ENCODE data around the gene SGK1. TPM values are rescaled to one million over a fixed set of nuclear protein-coding genes. Genes with fewer than 3 reads are reported as not detected.
A peak's percentile ranks its signal among the peaks of the same experiment; 100 is the strongest.

The SGK1 gene
- total and polyA plus RNA-seq, 2 experiments from 2014 or later = 145 to 161 TPM

DNA sequence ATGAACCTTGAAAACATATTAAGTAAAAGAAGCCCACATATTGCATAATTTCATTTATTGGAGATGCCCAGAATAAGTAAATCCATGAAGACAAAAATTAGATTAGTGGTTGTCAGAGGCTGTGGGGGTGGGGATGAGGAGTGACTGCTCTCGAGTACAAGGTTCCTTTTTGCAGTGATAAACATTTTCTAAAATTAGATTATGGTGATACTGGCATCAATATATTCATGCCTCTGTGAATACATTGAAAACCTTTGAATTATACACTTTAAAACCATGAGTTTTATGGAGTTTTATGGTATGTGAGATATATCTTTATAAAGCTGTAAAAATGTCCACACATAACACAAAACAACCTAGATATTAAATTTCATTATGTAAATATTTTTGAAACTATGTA is 189.8 kb downstream of the SGK1 start:
- 69% methylated on average over 1 of the region's 1 CpG for WGBS (ENCODE audit: low lambda C conversion rate, missing lambda C conversion rate)

DNA sequence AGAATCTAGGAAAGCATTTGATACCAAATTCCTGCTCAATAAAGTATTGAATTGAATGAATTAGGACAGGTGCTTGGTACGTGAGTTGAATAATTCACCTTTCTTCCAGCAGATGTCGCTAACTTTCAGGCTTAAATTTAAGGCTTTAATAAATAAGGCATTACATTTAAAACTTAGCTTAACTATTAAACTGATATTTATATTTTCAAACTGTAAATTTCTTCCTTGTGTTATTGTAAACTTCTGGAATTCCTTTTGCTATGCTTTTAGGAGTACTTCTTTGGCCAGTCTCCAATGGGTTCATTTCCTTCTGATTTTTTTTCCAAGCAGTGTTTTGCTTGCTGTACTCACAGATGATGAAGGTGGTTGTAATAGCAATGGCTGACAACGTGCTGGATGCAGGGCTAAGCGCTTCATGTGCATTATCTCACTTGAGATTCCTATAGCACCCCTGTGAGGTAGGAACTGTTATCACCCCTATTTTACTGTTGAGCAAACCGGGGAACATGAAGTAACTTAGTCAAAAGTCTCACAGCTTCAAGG is 194.2 kb downstream of the SGK1 start:
- no peaks in the 10 kb centered on the region for H3K9me3 ChIP-seq (ENCODE audit: low read depth)
- H2AFZ ChIP-seq = peak overlapping the region; percentile 0
- DNase-seq (ENCODE audit: low spot score) = peak; percentile 74
- H3K4me1 ChIP-seq (ENCODE audit: insufficient read depth) = no peaks in the 10 kb centered on the region
- H3K27me3 ChIP-seq = no peaks in the 10 kb centered on the region
- H3K4me3 ChIP-seq = no peak overlapping the region
- H3K4me2 ChIP-seq = peak overlapping the region; percentile 22
- H3K9me2 ChIP-seq (replicated peaks; ENCODE audit: insufficient read depth) = no peaks in the 10 kb centered on the region
- TF ChIP-seq, protein P1, sequence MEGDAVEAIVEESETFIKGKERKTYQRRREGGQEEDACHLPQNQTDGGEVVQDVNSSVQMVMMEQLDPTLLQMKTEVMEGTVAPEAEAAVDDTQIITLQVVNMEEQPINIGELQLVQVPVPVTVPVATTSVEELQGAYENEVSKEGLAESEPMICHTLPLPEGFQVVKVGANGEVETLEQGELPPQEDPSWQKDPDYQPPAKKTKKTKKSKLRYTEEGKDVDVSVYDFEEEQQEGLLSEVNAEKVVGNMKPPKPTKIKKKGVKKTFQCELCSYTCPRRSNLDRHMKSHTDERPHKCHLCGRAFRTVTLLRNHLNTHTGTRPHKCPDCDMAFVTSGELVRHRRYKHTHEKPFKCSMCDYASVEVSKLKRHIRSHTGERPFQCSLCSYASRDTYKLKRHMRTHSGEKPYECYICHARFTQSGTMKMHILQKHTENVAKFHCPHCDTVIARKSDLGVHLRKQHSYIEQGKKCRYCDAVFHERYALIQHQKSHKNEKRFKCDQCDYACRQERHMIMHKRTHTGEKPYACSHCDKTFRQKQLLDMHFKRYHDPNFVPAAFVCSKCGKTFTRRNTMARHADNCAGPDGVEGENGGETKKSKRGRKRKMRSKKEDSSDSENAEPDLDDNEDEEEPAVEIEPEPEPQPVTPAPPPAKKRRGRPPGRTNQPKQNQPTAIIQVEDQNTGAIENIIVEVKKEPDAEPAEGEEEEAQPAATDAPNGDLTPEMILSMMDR (IDR thresholded peaks at IDR 0.05; ENCODE audit: poor library complexity) = peak; percentile 72
- TF ChIP-seq EZH2phosphoT487 (IDR thresholded peaks at IDR 0.05; ENCODE audit: low read depth, severe bottlenecking, unreplicated experiment) = no peak
- no peak for TF ChIP-seq EZH2 (IDR thresholded peaks at IDR 0.05; ENCODE audit: borderline replicate concordance)
- WGBS (ENCODE audit: low lambda C conversion rate, missing lambda C conversion rate) = under 1% methylated on average over 5 of the region's 5 CpGs
- no peaks in the 10 kb centered on the region for H3K79me2 ChIP-seq
- no peak overlapping the region for H3K27ac ChIP-seq
- no peaks in the 10 kb centered on the region for H3K36me3 ChIP-seq (replicated peaks; ENCODE audit: insufficient read depth, low read depth)
- H4K20me1 ChIP-seq (ENCODE audit: insufficient read depth, poor library complexity, severe bottlenecking) = no peaks in the 10 kb centered on the region

More for the DNA sequence above, 189.8 kb downstream of the SGK1 start:
- H3K79me2 ChIP-seq = no peaks in the 10 kb centered on the region
- no peaks in the 10 kb centered on the region for H3K9me2 ChIP-seq (replicated peaks; ENCODE audit: insufficient read depth)
- no peaks in the 10 kb centered on the region for H3K36me3 ChIP-seq (replicated peaks; ENCODE audit: insufficient read depth, low read depth)
- no peak overlapping the region for H3K27ac ChIP-seq
- H3K9me3 ChIP-seq (ENCODE audit: low read depth) = no peaks in the 10 kb centered on the region
- H2AFZ ChIP-seq = no peak overlapping the region
- H4K20me1 ChIP-seq (ENCODE audit: insufficient read depth, poor library complexity, severe bottlenecking) = no peaks in the 10 kb centered on the region
- no peaks in the 10 kb centered on the region for H3K27me3 ChIP-seq
- no peak for TF ChIP-seq EZH2 (IDR thresholded peaks at IDR 0.05; ENCODE audit: borderline replicate concordance)
- TF ChIP-seq EZH2phosphoT487 (IDR thresholded peaks at IDR 0.05; ENCODE audit: low read depth, severe bottlenecking, unreplicated experiment) = no peak
- TF ChIP-seq, protein P1 (IDR thresholded peaks at IDR 0.05; ENCODE audit: poor library complexity) = no peak
- no peaks in the 10 kb centered on the region for H3K4me1 ChIP-seq (ENCODE audit: insufficient read depth)
- H3K4me3 ChIP-seq = no peak overlapping the region
- DNase-seq (ENCODE audit: low spot score) = no peak
- no peak overlapping the region for H3K4me2 ChIP-seq

GRCh38 chr6:134122775-134123174 is 195.1 kb downstream of the SGK1 start:
- Histone ChIP-seq H3K9me3 (ENCODE audit: low read depth) (no peaks in the 10 kb centered on the region), H3K4me1 (ENCODE audit: insufficient read depth) (no peaks in the 10 kb centered on the region), H3K36me3 (replicated peaks; ENCODE audit: insufficient read depth, low read depth) (no peaks in the 10 kb centered on the region), H2AFZ (no peak overlapping the region), H3K79me2 (no peaks in the 10 kb centered on the region), H3K9me2 (replicated peaks; ENCODE audit: insufficient read depth) (no peaks in the 10 kb centered on the region), H3K4me3 (no peak overlapping the region), H3K27ac (no peak overlapping the region), H3K27me3 (no peaks in the 10 kb centered on the region), H4K20me1 (ENCODE audit: insufficient read depth, poor library complexity, severe bottlenecking) (no peaks in the 10 kb centered on the region), H3K4me2 (no peak overlapping the region)
- TF ChIP-seq, protein P1 (IDR thresholded peaks at IDR 0.05; ENCODE audit: poor library complexity) = no peak
- no peak for TF ChIP-seq EZH2 (IDR thresholded peaks at IDR 0.05; ENCODE audit: borderline replicate concordance)
- no peak for DNase-seq (ENCODE audit: low spot score)
- 100% methylated on average over 1 of the region's 1 CpG for WGBS (ENCODE audit: low lambda C conversion rate, missing lambda C conversion rate)

GRCh38 chr6:134119486-134119885 is 198.4 kb downstream of the SGK1 start:
- H3K9me2 ChIP-seq (replicated peaks; ENCODE audit: insufficient read depth) = no peaks in the 10 kb centered on the region
- no peaks in the 10 kb centered on the region for H3K79me2 ChIP-seq
- no peaks in the 10 kb centered on the region for H3K9me3 ChIP-seq (ENCODE audit: low read depth)
- TF ChIP-seq EZH2phosphoT487 (IDR thresholded peaks at IDR 0.05; ENCODE audit: low read depth, severe bottlenecking, unreplicated experiment) (no peak), EZH2 (IDR thresholded peaks at IDR 0.05; ENCODE audit: borderline replicate concordance) (no peak)
- TF ChIP-seq, protein P1 (IDR thresholded peaks at IDR 0.05; ENCODE audit: poor library complexity) = no peak
- no peaks in the 10 kb centered on the region for H3K27me3 ChIP-seq
- H3K36me3 ChIP-seq (replicated peaks; ENCODE audit: insufficient read depth, low read depth) = no peaks in the 10 kb centered on the region
- H3K4me2 ChIP-seq = no peak overlapping the region
- no peak overlapping the region for H3K27ac ChIP-seq
- H4K20me1 ChIP-seq (ENCODE audit: insufficient read depth, poor library complexity, severe bottlenecking) = no peaks in the 10 kb centered on the region
- no peak overlapping the region for H2AFZ ChIP-seq
- no peak for DNase-seq (ENCODE audit: low spot score)
- no peaks in the 10 kb centered on the region for H3K4me1 ChIP-seq (ENCODE audit: insufficient read depth)
- H3K4me3 ChIP-seq = no peak overlapping the region

Measured in hepatocyte (in vitro differentiated cells).